ENCODE results near the gene FSIP1.

Gene FSIP1

GRCh38 chr15:39582286-39582976 lies 200.2 kb downstream of the FSIP1 start:
- no peak for DNase-seq
- intact Hi-C loops (cut with DNase I): no loop called here

- intact Hi-C loops (cut with DNase I): no loop called here
- peak in 8 of 42 donors; percentile 13 to 59 (median 24) for DNase-seq
These were observed 200.8 kb downstream of the FSIP1 start for GRCh38 chr15:39581793-39582285.

- intact Hi-C loops (cut with DNase I): no loop called here
- DNase-seq: no peak
These were observed 201.3 kb downstream of the FSIP1 start for GRCh38 chr15:39581242-39581792.

GRCh38 chr15:39580485-39581241 lies 202.0 kb downstream of the FSIP1 start, which contains the start of gene THBS1:
THBS1 (plus strand) TSS chr15:39581079; CDS start chr15:39581858, 779 bp downstream.
- DNase-seq: peak in 20 of 42 donors; percentile 7 to 59 (median 29)
- intact Hi-C loops (cut with DNase I): no loop called here

GRCh38 chr15:39580117-39580484 lies 202.5 kb downstream of the FSIP1 start:
- intact Hi-C loops (cut with DNase I): no loop called here
- DNase-seq: peak; percentile 62 to 92 (median 84)

- intact Hi-C loops (cut with DNase I): no loop called here
- DNase-seq: peak in 33 of 42 donors; percentile 6 to 67 (median 30)
These were observed 203.0 kb downstream of the FSIP1 start for GRCh38 chr15:39579487-39580116.

- intact Hi-C loops (cut with DNase I): no loop called here
- DNase-seq: no peak
These were observed 203.7 kb downstream of the FSIP1 start for GRCh38 chr15:39578851-39579486.

GRCh38 chr15:39575180-39575579 lies 207.5 kb downstream of the FSIP1 start:
- no peak for DNase-seq
- intact Hi-C loops (cut with DNase I): no loop called here

GRCh38 chr15:39574427-39574826 lies 208.2 kb downstream of the FSIP1 start:
- intact Hi-C loops (cut with DNase I): no loop called here
- DNase-seq: no peak

GRCh38 chr15:39573844-39574243 lies 208.8 kb downstream of the FSIP1 start:
- DNase-seq: no peak
- intact Hi-C loops (cut with DNase I): no loop called here

GRCh38 chr15:39573287-39573686 lies 209.4 kb downstream of the FSIP1 start:
- no peak for DNase-seq
- intact Hi-C loops (cut with DNase I): no loop called here

GRCh38 chr15:39565851-39566250 lies 216.8 kb downstream of the FSIP1 start:
- DNase-seq: no peak
- intact Hi-C loops (cut with DNase I): no loop called here

- intact Hi-C loops (cut with DNase I): no loop called here
- no peak for DNase-seq
These were observed 217.5 kb downstream of the FSIP1 start for GRCh38 chr15:39564972-39565665.

GRCh38 chr15:39558421-39558820 lies 224.2 kb downstream of the FSIP1 start:
- intact Hi-C loops (cut with DNase I): no loop called here
- no peak for DNase-seq

GRCh38 chr15:39556461-39556860 lies 226.2 kb downstream of the FSIP1 start:
- DNase-seq: no peak

GRCh38 chr15:39555885-39556284 lies 226.8 kb downstream of the FSIP1 start:
- no peak for DNase-seq
- intact Hi-C loops (cut with DNase I): no loop called here

More at GRCh38 chr15:39556461-39556860, 226.2 kb downstream of the FSIP1 start:
- intact Hi-C loops (cut with DNase I): no loop called here

GRCh38 chr15:39554746-39555387 lies 227.8 kb downstream of the FSIP1 start:
- DNase-seq: no peak
- intact Hi-C loops (cut with DNase I): no loop called here

All from head of caudate nucleus (tissue), 42 donors.